ENCODE results near the gene TP63.
"Not testable (repeated sequence)": the region's sequence is repeated elsewhere in the genome, so short reads cannot be mapped to it uniquely, and the experiment has no call there.

DNA sequence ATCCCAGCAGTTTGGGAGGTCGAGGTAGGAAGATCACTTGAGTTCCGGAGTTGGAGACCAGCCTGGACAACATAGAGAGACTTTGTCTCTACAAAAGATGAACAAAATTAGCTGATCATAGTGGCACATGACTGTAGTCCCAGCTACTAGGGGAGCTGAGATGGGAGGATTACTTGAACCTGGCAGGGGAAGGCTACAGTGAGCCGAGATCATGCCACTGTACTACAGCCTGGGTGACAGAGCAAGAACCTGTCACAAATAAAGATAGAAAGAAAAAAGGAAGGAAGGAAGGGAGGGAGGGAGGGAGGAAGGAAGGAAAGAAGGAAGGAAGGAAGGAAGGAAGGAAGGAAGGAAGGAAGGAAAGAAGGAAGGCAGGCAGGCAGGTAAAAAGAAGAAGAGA is 41.2 kb downstream of the TP63 start:
- not testable (repeated sequence) for TF ChIP-seq POLR2A, CTCF (IDR thresholded peaks at IDR 0.05)
